HCT116 (cell line): ENCODE measurements around the gene TPD52L1. TPM values are rescaled to one million over a fixed set of nuclear protein-coding genes. Genes with fewer than 3 reads are reported as not detected.

Experiments used
- ATAC-seq: fragments of 200-7000 bp; cut with Tn5 transposase; 2 replicates; pipeline ENCODE4 v1.9.1; 2020; ENCODE audit warnings: mild to moderate bottlenecking, moderate library complexity
- BruUV-seq: library from RNA; stranded (reverse); fragments of 400-500 nt; replicated peaks from 2 replicates; lab custom pipeline; 2021; lab: Mats Ljungman, UMichigan
- CTCF ChIA-PET: fragments of 300-600 bp; sonication (Branson Sonifier 250); formaldehyde crosslinking; loops from one replicate; lab custom pipeline; 2021; ENCODE audit warnings: antibody characterized with exemption; lab: Charles Lee
- POLR2A ChIA-PET: fragments of 300-600, 350-600 bp; sonication (Branson Sonifier 250); formaldehyde crosslinking; loops from one replicate; lab custom pipeline; 2021; ENCODE audit warnings: antibody characterized with exemption; lab: Charles Lee
- RAD21 ChIA-PET, 2 experiments: fragments of 300-600 bp; sonication (Branson Sonifier 250); formaldehyde crosslinking; loops; one replicate each; lab custom pipeline; 2023; ENCODE audit warnings: low total read pairs in 2 of 2; ENCODE audit not compliant: uncharacterized antibody in 2 of 2, unreplicated experiment in 2 of 2, low non-redundant PET in 1 of 2; lab: Charles Lee
- DNase-seq: peaks from one replicate; pipeline ENCODE4 v3.0.0-alpha.2; 2010; ENCODE audit warnings: low read depth, low spot score
- H2AFZ ChIP-seq: fragments of 200-600 bp; shearing (Covaris generic), sonication (generic); 2 replicates; pipeline ENCODE4 v1.6.1; 2017; ENCODE audit warnings: low read depth, mixed run types, mixed read lengths, antibody characterized with exemption, low read length; ENCODE audit not compliant: poor library complexity, severe bottlenecking
- H3K27ac ChIP-seq: 2 replicates; pipeline ENCODE4 v1.5.1; 2012; ENCODE audit warnings: low read depth, low read length
- H3K27me3 ChIP-seq: fragments of 200-600 bp; sonication (generic); 2 replicates; pipeline ENCODE4 v1.6.1; 2016; ENCODE audit warnings: mixed run types, low read length, mixed read lengths; ENCODE audit not compliant: insufficient read depth
- H3K36me3 ChIP-seq, 2 experiments: fragments of 200-500 bp in 1 of 2; fragments of 200-600 bp in 1 of 2; sonication (Bioruptor generic) in 1 of 2; sonication (generic) in 1 of 2; 2 replicates each; pipeline versions ENCODE4 v1.5.1 to v1.6.1; 2014 to 2016; ENCODE audit warnings: low read length in 2 of 2, inconsistent platforms in 1 of 2, mixed read lengths in 1 of 2, mixed run types in 1 of 2; ENCODE audit not compliant: insufficient read depth in 2 of 2, control insufficient read depth in 1 of 2
- H3K4me1 ChIP-seq, 2 experiments: fragments of 200-600 bp in 1 of 2; sonication (generic) in 1 of 2; 2 replicates each; pipeline versions ENCODE4 v1.5.1 to v1.6.1; 2012 to 2017; ENCODE audit warnings: low read length in 2 of 2, inconsistent platforms in 1 of 2, mild to moderate bottlenecking in 1 of 2, mixed read lengths in 1 of 2, mixed run types in 1 of 2, moderate library complexity in 1 of 2; ENCODE audit not compliant: insufficient read depth in 2 of 2, control insufficient read depth in 1 of 2
- H3K4me2 ChIP-seq: fragments of 200-600 bp; sonication (generic); 2 replicates; pipeline ENCODE4 v1.6.1; 2017; ENCODE audit warnings: mixed run types, low read length, mixed read lengths
- H3K4me3 ChIP-seq, 2 experiments: fragments of 200-600 bp in 1 of 2; sonication (generic) in 1 of 2; replicated peaks in 1 of 2; 2 replicates each; pipeline ENCODE4 v1.5.1; 2011 to 2016; ENCODE audit warnings: low read length in 2 of 2, control low read depth in 1 of 2, low read depth in 1 of 2, mild to moderate bottlenecking in 1 of 2, mixed read lengths in 1 of 2, mixed run types in 1 of 2
- H3K79me2 ChIP-seq: fragments of 200-600 bp; sonication (generic); 2 replicates; pipeline ENCODE4 v1.6.1; 2017; ENCODE audit warnings: mild to moderate bottlenecking, mixed run types, low read length, moderate library complexity, mixed read lengths; ENCODE audit not compliant: insufficient read depth
- H3K9ac ChIP-seq: fragments of 200-600 bp; sonication (generic); 2 replicates; pipeline ENCODE4 v1.6.1; 2016; ENCODE audit warnings: low read length, mixed read lengths
- H3K9me2 ChIP-seq: fragments of 200-600 bp; sonication (generic), shearing (Covaris generic); 2 replicates; pipeline ENCODE4 v1.6.1; 2017; ENCODE audit warnings: mixed run types, mild to moderate bottlenecking, moderate library complexity; ENCODE audit not compliant: insufficient read depth
- H3K9me3 ChIP-seq, 2 experiments: fragments of 200-500 bp in 1 of 2; fragments of 200-600 bp in 1 of 2; sonication (Bioruptor generic) in 1 of 2; sonication (generic) in 1 of 2; 2 replicates each; pipeline ENCODE4 v1.6.1; 2014 to 2017; ENCODE audit warnings: low read length in 2 of 2, mixed read lengths in 2 of 2, inconsistent platforms in 1 of 2, low read depth in 1 of 2, mild to moderate bottlenecking in 1 of 2, mixed run types in 1 of 2, moderate library complexity in 1 of 2; ENCODE audit not compliant: control insufficient read depth in 1 of 2, insufficient read depth in 1 of 2
- H4K20me1 ChIP-seq: fragments of 200-600 bp; sonication (generic), shearing (Covaris generic); 2 replicates; pipeline ENCODE4 v1.6.1; 2017; ENCODE audit warnings: mixed run types, mild to moderate bottlenecking, moderate library complexity; ENCODE audit not compliant: insufficient read depth
- CBX3 ChIP-seq: IDR thresholded peaks from 2 replicates; pipeline ENCODE4 v1.6.1; 2012; ENCODE audit warnings: low read depth
- CEBPB ChIP-seq: IDR thresholded peaks from 2 replicates; pipeline ENCODE4 v1.6.1; 2012; ENCODE audit warnings: low read depth
- CTCF ChIP-seq, 3 experiments: fragments of 200-600 bp in 1 of 3; sonication (generic) in 1 of 3; IDR thresholded peaks in 2 of 3; conservative IDR thresholded peaks in 1 of 3; 2 replicates each; pipeline ENCODE4 v1.5.1; 2012 to 2017; ENCODE audit warnings: low read depth in 2 of 3, low read length in 2 of 3, antibody characterized with exemption in 1 of 3, borderline replicate concordance in 1 of 3, control low read depth in 1 of 3, mild to moderate bottlenecking in 1 of 3, mixed read lengths in 1 of 3, mixed run types in 1 of 3, moderate library complexity in 1 of 3; ENCODE audit not compliant: insufficient read depth in 1 of 3
- EGR1 ChIP-seq: IDR thresholded peaks from 2 replicates; pipeline ENCODE4 v1.6.1; 2012; ENCODE audit warnings: low read depth
- ELF1 ChIP-seq: IDR thresholded peaks from 2 replicates; pipeline ENCODE4 v1.6.1; 2012; ENCODE audit warnings: low read depth, borderline replicate concordance
- EZH2 ChIP-seq: fragments of 200-600 bp; sonication (generic); IDR thresholded peaks from 2 replicates; pipeline ENCODE4 v1.6.1; 2017; ENCODE audit warnings: antibody characterized with exemption, mixed run types
- FOSL1 ChIP-seq: IDR thresholded peaks from 2 replicates; pipeline ENCODE4 v1.6.1; 2012; ENCODE audit warnings: low read depth
- JUND ChIP-seq: IDR thresholded peaks from 2 replicates; pipeline ENCODE4 v1.6.1; 2012
- POLR2A ChIP-seq: IDR thresholded peaks from 2 replicates; pipeline ENCODE4 v1.7.0; 2011; ENCODE audit warnings: borderline replicate concordance; ENCODE audit not compliant: insufficient read depth, insufficient read length; ENCODE audit errors: extremely low read depth
- POLR2AphosphoS5 ChIP-seq: IDR thresholded peaks from 2 replicates; pipeline ENCODE4 v1.6.1; 2011; ENCODE audit warnings: mild to moderate bottlenecking, low read depth, low read length, moderate library complexity
- REST ChIP-seq: IDR thresholded peaks from 2 replicates; pipeline ENCODE4 v1.6.1; 2012; ENCODE audit warnings: low read depth
- SIN3A ChIP-seq: IDR thresholded peaks from 2 replicates; pipeline ENCODE4 v1.6.1; 2012; ENCODE audit warnings: low read depth
- SP1 ChIP-seq: IDR thresholded peaks from 2 replicates; pipeline ENCODE4 v1.6.1; 2012; ENCODE audit warnings: low read depth
- SRF ChIP-seq: IDR thresholded peaks from 2 replicates; pipeline ENCODE4 v1.6.1; 2012; ENCODE audit warnings: low read depth
- TCF7L2 ChIP-seq: IDR thresholded peaks from 2 replicates; pipeline ENCODE4 v1.7.0; 2011; ENCODE audit warnings: borderline replicate concordance, inconsistent platforms; ENCODE audit not compliant: insufficient read depth, insufficient read length; ENCODE audit errors: extremely low read depth
- YY1 ChIP-seq: IDR thresholded peaks from 2 replicates; pipeline ENCODE4 v1.6.1; 2011; ENCODE audit warnings: low read length, low read depth, moderate library complexity, mild to moderate bottlenecking; ENCODE audit not compliant: insufficient replicate concordance; ENCODE audit errors: extremely low read depth
- ZBTB33 ChIP-seq: IDR thresholded peaks from 2 replicates; pipeline ENCODE4 v1.6.1; 2011; ENCODE audit warnings: mild to moderate bottlenecking, low read length, moderate library complexity; ENCODE audit not compliant: insufficient replicate concordance; ENCODE audit errors: extremely low read depth
- ZFX ChIP-seq: fragments of 450-650 bp; IDR thresholded peaks from 2 replicates; pipeline ENCODE4 v1.6.1; 2017
- ZNF274 ChIP-seq: fragments of 200-500 bp; sonication (Bioruptor generic); IDR thresholded peaks from 2 replicates; pipeline ENCODE4 v1.6.1; 2014; ENCODE audit warnings: mild to moderate bottlenecking, low read depth, low read length, inconsistent platforms
- intact Hi-C: fragments of 100-400 bp; cut with micrococcal nuclease; formaldehyde crosslinking; loops from 2 replicates; pipeline ENCODE4 v1.10.0; 2022
- total RNA-seq: library from RNA; stranded (reverse); gene quantifications from one replicate; pipeline ENCODE4 v1.2.1, GENCODE V29; 2021; ENCODE audit not compliant: unreplicated experiment
- TF ChIP-seq, protein P1 (sequence below): IDR thresholded peaks from 2 replicates; pipeline ENCODE4 v1.6.1; 2012
- TF ChIP-seq, protein P2 (sequence below): IDR thresholded peaks from 2 replicates; pipeline ENCODE4 v1.6.1; 2012

Gene TPD52L1
- total RNA-seq, 1 experiment from 2014 or later, result 64.1 TPM

DNA sequence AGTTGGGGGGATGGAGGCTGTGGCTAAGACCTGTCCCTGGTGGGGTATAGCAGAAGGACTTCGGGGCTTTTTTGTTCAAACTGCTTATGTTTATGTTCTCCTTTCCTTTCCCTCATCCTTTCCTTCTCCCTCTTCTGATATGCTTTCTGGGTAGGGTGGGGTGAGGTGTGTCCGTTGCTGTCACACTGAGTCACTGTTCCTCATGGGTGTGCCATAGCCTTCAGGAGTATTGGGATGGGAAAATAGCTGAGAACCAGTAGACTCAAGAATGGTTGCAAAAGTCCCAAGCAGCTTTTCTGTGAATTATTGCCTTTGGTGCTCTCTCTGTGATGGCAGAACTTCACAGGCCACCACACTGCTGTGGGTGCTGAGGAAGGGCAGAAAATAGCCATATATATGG, 39.6 kb downstream of the TPD52L1 start:
- H3K9me2 ChIP-seq, result no peaks in the 10 kb centered on the region
- peak overlapping the region in 1 of 2 experiments; percentile 24; a peak in 1 of 4 replicates for H3K4me3 ChIP-seq
- H3K9ac ChIP-seq, result peak overlapping the region; percentile 18; the same call in 1 of the 2 replicates
- no peaks in the 10 kb centered on the region for H3K9me3 ChIP-seq
- intact Hi-C loops, result loop anchor here (5.0 to 10.0 kb wide), 2 partner anchors 109 to 572 kb away; partner anchors contain the start of gene HDDC2
- H3K27ac ChIP-seq, result no peak overlapping the region
- POLR2A ChIA-PET, result no interaction called here
- no TSS peak for BruUV-seq
- peak; percentile 35; the same call in 1 of the 2 replicates for ATAC-seq
- CTCF ChIA-PET, result interaction anchor here (0.9 to 2.3 kb wide), 5 partner anchors 9 to 118 kb away, joined by 3 to 9 read pairs (median 6); partner anchors contain the start of gene TPD52L1
- H2AFZ ChIP-seq, result no peak overlapping the region
- no peaks in the 10 kb centered on the region for H3K27me3 ChIP-seq
- no peaks in the 10 kb centered on the region for H3K36me3 ChIP-seq
- DNase-seq, result no peak
- RAD21 ChIA-PET, result no interaction called here
- H4K20me1 ChIP-seq, result no peaks in the 10 kb centered on the region
- peaks cover 4% of the 10 kb centered on the region for H3K79me2 ChIP-seq
- peak overlapping the region; percentile 67 for H3K4me2 ChIP-seq
- peaks cover 30 to 55% of the 10 kb centered on the region in 2 experiments; a peak in 3 of 4 replicates for H3K4me1 ChIP-seq
- TF ChIP-seq CBX3 (0 out of 2 replicates have a peak, but pooled peaks have one; percentile 39), FOSL1 (peak; percentile 62), REST (no peak), TCF7L2 (no peak), SIN3A (no peak), EZH2 (no peak), ZFX (no peak), POLR2A (no peak), CTCF (IDR thresholded peaks at IDR 0.05 in 2 of 3, conservative IDR thresholded peaks at IDR 0.05 in 1 of 3; ENCODE audit: borderline replicate concordance in 1 of 3, insufficient read depth in 1 of 3, low read depth in 2 of 3, low read length in 2 of 3) (no peak), SRF (no peak), EGR1 (no peak), CEBPB (no peak; the same call in 1 of the 2 replicates), JUND (0 out of 2 replicates have a peak, but pooled peaks have one; percentile 42), ZNF274 (no peak), ZBTB33 (no peak), ELF1 (no peak), POLR2AphosphoS5 (no peak), YY1 (no peak), SP1 (peak; percentile 40; the same call in 1 of the 2 replicates)
- TF ChIP-seq, protein P1, sequence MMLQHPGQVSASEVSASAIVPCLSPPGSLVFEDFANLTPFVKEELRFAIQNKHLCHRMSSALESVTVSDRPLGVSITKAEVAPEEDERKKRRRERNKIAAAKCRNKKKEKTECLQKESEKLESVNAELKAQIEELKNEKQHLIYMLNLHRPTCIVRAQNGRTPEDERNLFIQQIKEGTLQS, result no peak
- TF ChIP-seq, protein P2, sequence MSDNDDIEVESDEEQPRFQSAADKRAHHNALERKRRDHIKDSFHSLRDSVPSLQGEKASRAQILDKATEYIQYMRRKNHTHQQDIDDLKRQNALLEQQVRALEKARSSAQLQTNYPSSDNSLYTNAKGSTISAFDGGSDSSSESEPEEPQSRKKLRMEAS, result no peak
